ENCODE results near the gene SFPQ. TPM values are rescaled to one million over a fixed set of nuclear protein-coding genes. Genes with fewer than 3 reads are reported as not detected.
A peak's percentile ranks its signal among the peaks of the same experiment; 100 is the strongest.
"Not testable (repeated sequence)": the region's sequence is repeated elsewhere in the genome, so short reads cannot be mapped to it uniquely, and the experiment has no call there.

The SFPQ gene, protein sequence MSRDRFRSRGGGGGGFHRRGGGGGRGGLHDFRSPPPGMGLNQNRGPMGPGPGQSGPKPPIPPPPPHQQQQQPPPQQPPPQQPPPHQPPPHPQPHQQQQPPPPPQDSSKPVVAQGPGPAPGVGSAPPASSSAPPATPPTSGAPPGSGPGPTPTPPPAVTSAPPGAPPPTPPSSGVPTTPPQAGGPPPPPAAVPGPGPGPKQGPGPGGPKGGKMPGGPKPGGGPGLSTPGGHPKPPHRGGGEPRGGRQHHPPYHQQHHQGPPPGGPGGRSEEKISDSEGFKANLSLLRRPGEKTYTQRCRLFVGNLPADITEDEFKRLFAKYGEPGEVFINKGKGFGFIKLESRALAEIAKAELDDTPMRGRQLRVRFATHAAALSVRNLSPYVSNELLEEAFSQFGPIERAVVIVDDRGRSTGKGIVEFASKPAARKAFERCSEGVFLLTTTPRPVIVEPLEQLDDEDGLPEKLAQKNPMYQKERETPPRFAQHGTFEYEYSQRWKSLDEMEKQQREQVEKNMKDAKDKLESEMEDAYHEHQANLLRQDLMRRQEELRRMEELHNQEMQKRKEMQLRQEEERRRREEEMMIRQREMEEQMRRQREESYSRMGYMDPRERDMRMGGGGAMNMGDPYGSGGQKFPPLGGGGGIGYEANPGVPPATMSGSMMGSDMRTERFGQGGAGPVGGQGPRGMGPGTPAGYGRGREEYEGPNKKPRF
- polyA plus RNA-seq (2011; rRNA removed), result 107 and 126 TPM in 2 replicates
- polyA minus RNA-seq (2011; rRNA and poly(A)+ RNA removed), result 48.4 and 93.0 TPM in 2 replicates

DNA sequence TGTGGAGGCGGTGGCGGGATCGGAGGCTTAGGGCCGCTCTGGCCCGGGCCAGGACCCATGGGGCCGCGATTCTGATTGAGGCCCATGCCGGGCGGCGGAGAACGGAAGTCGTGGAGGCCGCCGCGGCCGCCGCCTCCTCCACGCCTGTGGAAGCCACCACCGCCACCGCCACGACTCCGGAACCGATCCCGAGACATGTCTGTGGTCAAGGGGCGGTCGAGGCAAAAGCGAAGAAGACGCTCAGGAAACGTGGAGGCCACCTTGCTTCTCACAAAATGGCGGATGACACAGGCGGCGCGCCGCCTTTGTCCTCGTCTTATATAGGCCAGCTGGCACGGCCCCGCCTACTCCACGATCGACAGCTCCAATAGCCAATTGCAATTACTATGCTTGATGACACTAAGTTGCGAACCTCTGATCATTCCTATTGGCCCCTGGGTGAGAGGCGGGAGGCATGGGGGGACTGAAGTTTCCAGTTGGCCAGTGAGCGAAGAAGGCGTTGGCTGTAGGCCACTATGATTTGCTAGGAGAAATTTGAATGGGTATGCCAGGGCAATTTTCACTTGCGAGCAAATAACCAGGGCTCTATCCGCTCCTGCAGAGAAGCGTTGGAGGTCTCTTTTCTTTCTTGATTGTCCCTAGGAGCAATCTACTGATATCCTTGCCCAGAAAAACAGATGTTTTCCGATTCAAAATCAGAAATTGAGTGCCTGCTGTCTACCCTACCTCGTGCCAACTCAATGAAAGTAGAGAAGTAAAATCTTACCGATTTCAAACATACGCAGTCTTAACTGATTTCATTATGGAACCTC, at the start of gene SFPQ:
SFPQ (minus strand) TSS at position 293 of the 812 bp plus-strand sequence; CDS start at position 197, 96 bp downstream.
- DNase-seq (ENCODE audit: low read depth, low spot score), result peak; percentile 99
- H3K27me3 ChIP-seq (ENCODE audit: control insufficient read depth, insufficient read depth, low read length), result no peaks in the 10 kb centered on the region
- POLR2A ChIA-PET, result interaction anchor here (0.6 to 1.5 kb wide), 16 partner anchors 9 to 534 kb away, joined by 3 to 10 read pairs (median 3); no protein-coding TSS in a partner anchor
- CTCF ChIA-PET, result interaction anchor here (1.2 kb wide), 1 partner anchor 9 kb away, joined by 4 read pairs; no protein-coding TSS in a partner anchor
- no peaks in the 10 kb centered on the region for H3K9me3 ChIP-seq (ENCODE audit: control insufficient read depth, insufficient read depth, low read length)
- H3K27ac ChIP-seq (ENCODE audit: low read depth, low read length), result peak within 1 kb of the TSS; percentile 95
- TF ChIP-seq, protein P1, sequence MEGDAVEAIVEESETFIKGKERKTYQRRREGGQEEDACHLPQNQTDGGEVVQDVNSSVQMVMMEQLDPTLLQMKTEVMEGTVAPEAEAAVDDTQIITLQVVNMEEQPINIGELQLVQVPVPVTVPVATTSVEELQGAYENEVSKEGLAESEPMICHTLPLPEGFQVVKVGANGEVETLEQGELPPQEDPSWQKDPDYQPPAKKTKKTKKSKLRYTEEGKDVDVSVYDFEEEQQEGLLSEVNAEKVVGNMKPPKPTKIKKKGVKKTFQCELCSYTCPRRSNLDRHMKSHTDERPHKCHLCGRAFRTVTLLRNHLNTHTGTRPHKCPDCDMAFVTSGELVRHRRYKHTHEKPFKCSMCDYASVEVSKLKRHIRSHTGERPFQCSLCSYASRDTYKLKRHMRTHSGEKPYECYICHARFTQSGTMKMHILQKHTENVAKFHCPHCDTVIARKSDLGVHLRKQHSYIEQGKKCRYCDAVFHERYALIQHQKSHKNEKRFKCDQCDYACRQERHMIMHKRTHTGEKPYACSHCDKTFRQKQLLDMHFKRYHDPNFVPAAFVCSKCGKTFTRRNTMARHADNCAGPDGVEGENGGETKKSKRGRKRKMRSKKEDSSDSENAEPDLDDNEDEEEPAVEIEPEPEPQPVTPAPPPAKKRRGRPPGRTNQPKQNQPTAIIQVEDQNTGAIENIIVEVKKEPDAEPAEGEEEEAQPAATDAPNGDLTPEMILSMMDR (IDR thresholded peaks at IDR 0.05; ENCODE audit: low read depth, low read length), result no peak
- H3K4me3 ChIP-seq (ENCODE audit: low read depth, low read length), result peak within 1 kb of the TSS; percentile 97

DNA sequence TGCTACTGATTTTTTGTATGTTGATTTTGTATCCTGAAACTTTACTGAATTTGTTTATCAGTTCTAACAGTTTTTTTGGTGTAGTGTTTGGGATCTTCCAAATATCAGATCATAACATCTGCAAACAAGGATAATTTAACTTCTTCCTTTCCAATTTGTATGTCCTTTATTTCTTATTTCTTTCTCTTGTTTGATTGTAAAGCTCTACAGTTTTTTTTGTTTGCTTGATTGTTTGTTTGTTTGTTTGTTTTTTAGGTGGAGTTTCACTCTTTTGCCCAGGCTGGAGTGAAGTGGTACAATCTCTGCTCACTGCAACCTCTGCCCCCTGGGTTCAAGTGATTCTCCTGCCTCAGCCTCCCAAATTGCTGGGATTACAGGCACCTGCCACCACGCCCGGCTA, 43.8 kb upstream of the SFPQ start:
- CTCF ChIA-PET; H3K9me3 ChIP-seq (ENCODE audit: control insufficient read depth, insufficient read depth, low read length): not testable (repeated sequence)

DNA sequence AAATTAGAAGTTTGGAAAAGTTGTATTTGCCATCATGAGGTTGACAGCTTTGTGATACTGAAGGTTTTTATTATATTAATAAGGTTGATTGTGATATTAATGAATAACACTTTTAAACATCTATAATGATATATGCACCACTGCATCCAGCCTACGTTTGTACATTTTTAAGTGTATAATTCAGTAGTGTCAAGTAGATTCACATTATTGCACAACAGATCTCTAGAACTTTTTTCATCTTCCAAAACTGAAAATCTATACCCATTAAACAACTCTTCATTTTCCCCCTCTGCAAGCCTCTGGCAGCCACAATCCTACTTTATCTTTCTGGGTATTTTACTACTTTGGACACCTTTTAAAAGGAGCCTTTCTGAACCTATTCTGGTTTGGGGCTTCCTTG, 38.3 kb upstream of the SFPQ start:
- Histone ChIP-seq H3K9me3 (ENCODE audit: control insufficient read depth, insufficient read depth, low read length) (no peaks in the 10 kb centered on the region), H3K4me3 (ENCODE audit: low read depth, low read length) (no peak overlapping the region), H3K27ac (ENCODE audit: low read depth, low read length) (no peak overlapping the region), H3K27me3 (ENCODE audit: control insufficient read depth, insufficient read depth, low read length) (peaks cover 4% of the 10 kb centered on the region)
- no peak for DNase-seq (ENCODE audit: low read depth, low spot score)
- CTCF ChIA-PET, result no interaction called here
- POLR2A ChIA-PET, result no interaction called here
- TF ChIP-seq, protein P1 (IDR thresholded peaks at IDR 0.05; ENCODE audit: low read depth, low read length), result no peak

More for the DNA sequence above, 43.8 kb upstream of the SFPQ start:
- H3K27ac ChIP-seq (ENCODE audit: low read depth, low read length); H3K4me3 ChIP-seq (ENCODE audit: low read depth, low read length); DNase-seq (ENCODE audit: low read depth, low spot score); H3K27me3 ChIP-seq (ENCODE audit: control insufficient read depth, insufficient read depth, low read length); POLR2A ChIA-PET: not testable (repeated sequence)

DNA sequence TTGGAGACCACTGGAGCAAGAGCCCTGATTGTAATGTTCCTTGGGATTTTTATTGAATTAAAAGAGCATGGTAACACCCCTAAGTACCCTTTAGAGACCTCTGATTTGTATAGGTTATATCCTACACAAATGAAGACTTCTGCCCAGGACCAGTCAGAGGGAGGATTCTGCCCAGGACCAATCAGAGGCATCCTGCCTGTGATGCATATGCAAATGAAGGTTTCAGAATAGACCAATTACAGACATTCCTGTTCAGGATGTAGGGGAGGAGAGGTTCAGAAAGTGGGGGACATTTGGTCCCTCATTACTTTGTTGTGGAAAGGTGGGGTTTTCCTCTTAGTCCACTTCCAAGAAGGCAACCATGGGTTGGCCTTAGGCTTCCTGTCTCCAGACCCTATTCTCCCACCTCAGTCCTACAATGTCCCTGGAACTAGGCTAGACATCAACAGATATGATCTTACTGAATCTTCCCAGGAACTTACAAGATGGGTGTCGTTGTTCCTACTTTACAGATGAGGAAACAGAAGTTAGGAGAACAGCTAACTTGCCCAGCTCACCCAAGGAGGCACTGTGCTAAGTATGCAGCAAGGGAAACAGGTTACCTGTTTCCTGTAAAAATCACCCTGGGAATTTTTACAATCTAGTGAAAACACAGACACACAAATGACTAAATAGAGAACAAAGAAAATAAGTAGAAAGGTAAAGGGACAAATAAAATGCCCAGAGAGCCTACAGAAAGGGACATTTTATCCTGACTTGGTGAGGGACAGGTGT, 36.8 kb upstream of the SFPQ start:
- CTCF ChIA-PET, result no interaction called here
- TF ChIP-seq, protein P1 (IDR thresholded peaks at IDR 0.05; ENCODE audit: low read depth, low read length), result no peak
- POLR2A ChIA-PET, result no interaction called here
- Histone ChIP-seq H3K4me3 (ENCODE audit: low read depth, low read length) (no peak overlapping the region), H3K27me3 (ENCODE audit: control insufficient read depth, insufficient read depth, low read length) (peaks cover 4% of the 10 kb centered on the region), H3K27ac (ENCODE audit: low read depth, low read length) (no peak overlapping the region), H3K9me3 (ENCODE audit: control insufficient read depth, insufficient read depth, low read length) (no peaks in the 10 kb centered on the region)
- no peak for DNase-seq (ENCODE audit: low read depth, low spot score)

DNA sequence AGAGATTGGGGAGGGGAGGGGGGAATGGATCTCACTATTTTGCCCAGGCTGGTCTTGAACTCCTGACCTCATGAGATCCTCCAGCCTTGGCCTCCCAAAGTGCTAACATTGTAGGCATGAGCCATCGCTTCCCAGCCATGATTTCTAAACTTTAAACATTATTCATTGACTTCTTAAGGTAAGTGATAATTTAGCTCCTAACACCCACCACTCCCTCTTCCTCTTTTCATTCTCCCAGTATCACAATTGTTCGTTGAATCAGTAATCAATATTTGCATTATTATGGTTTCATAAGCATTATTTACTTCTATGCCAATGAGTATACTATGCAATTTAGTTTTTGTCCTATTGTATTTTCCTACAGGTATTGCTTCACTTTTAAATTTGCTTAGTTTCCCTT, 33.6 kb upstream of the SFPQ start:
- ChIA-PET CTCF (no interaction called here), POLR2A (no interaction called here)
- H3K27me3 ChIP-seq (ENCODE audit: control insufficient read depth, insufficient read depth, low read length), result peaks cover 4% of the 10 kb centered on the region
- H3K4me3 ChIP-seq (ENCODE audit: low read depth, low read length), result no peak overlapping the region
- H3K9me3 ChIP-seq (ENCODE audit: control insufficient read depth, insufficient read depth, low read length), result no peaks in the 10 kb centered on the region
- no peak for DNase-seq (ENCODE audit: low read depth, low spot score)
- TF ChIP-seq, protein P1 (IDR thresholded peaks at IDR 0.05; ENCODE audit: low read depth, low read length), result no peak
- H3K27ac ChIP-seq (ENCODE audit: low read depth, low read length), result no peak overlapping the region
